ENCODE results near the gene SLC49A3.

The SLC49A3 gene

DNA sequence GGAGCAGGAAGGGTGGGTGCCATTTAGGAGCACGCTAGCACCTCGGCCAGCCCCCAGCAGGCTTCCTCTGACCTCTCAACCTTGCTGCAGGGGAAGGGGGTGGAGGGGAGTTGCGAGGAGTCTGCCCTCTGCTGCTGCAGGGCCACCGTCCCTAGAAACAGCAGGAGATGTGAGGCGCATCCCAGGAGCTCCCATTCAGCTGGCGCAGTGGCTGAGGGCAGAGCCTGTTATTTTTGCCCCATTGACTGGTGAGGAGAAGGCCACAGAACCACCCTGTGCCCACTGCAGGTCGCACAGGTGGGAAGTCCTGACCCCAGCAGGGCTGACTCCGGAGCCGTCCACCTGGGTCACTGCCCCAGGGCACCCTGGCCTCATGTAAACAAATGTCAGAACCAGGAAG lies 55.5 kb downstream of the SLC49A3 start:
- no peak for DNase-seq (ENCODE audit: low spot score)

DNA sequence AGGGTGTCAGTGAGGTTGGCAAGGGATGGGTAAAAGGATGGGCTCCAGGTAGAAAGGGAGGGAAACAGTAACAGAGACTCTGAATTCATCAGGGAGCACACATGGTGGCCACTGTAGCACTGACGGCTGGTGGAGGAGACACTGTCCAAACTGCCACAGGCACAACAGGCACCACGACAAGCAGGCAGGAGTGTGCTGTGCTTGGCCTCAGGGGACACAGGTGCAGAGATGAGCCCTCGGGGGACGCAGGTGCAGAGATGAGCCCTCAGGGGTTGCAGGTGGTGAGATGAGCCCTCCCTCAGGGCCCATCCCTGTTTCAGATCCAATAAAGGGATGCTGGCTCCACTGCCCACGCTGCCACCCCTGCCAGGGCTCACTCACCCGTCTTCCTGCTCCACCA lies 56.0 kb downstream of the SLC49A3 start:
- no peak for DNase-seq (ENCODE audit: low spot score)

DNA sequence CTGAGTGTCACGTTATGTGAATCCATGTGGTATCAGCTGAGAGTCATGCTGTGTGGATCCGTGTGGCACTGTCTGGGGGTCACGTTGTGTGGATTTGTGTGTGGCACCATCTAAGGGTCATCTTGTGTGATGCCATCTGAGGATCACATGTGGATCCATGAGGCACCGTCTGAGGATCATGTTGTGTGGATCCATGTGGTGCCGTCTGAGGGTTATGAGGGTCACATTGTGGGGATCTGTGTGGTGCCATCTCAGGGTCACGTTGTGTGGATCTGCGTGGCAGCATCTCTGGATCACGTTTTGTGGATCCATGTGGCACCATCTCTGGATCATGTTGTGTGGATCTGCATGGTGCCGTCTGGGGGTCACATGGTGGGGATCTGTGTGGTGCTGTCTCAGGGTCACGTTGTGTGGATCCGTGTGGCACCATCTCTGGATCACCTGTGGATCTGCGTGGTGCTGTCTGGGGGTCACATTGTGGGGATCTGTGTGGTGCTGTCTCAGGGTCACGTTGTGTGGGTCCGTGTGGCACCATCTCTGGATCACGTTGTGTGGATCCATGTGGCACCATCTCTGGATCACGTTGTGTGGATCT lies 56.7 kb downstream of the SLC49A3 start:
- DNase-seq (ENCODE audit: low spot score) = no peak

Data from CD4-positive, alpha-beta T cell treated with Interleukin-15 for 4 hours (primary cell).